Vagina (tissue), 2 donors: ENCODE results near the gene CADPS.

Experiments
- POLR2A ChIP-seq, 2 donors: fragments of 450-650 bp; IDR thresholded peaks; one replicate each; pipeline ENCODE4 v1.6.1; 2017; ENCODE audit warnings: antibody characterized with exemption in 2 of 2, mild to moderate bottlenecking in 2 of 2, moderate library complexity in 2 of 2
- POLR2AphosphoS5 ChIP-seq, 2 donors: sonication (generic); formaldehyde crosslinking; IDR thresholded peaks; one replicate each; pipeline ENCODE4 v1.9.0; 2017; ENCODE audit warnings: antibody characterized with exemption in 2 of 2, mild to moderate bottlenecking in 2 of 2, low read depth in 1 of 2; ENCODE audit not compliant: insufficient read depth in 1 of 2
- TF ChIP-seq, protein P1 (sequence below), 3 experiments: fragments of 450-650 bp in 2 of 3; fragments of 200-600 bp in 1 of 3; sonication (generic) in 1 of 3; IDR thresholded peaks; one replicate each; pipeline ENCODE4 v1.5.1; 2017 to 2019; ENCODE audit warnings: antibody characterized with exemption in 3 of 3, mild to moderate bottlenecking in 2 of 3, moderate library complexity in 2 of 3

DNA sequence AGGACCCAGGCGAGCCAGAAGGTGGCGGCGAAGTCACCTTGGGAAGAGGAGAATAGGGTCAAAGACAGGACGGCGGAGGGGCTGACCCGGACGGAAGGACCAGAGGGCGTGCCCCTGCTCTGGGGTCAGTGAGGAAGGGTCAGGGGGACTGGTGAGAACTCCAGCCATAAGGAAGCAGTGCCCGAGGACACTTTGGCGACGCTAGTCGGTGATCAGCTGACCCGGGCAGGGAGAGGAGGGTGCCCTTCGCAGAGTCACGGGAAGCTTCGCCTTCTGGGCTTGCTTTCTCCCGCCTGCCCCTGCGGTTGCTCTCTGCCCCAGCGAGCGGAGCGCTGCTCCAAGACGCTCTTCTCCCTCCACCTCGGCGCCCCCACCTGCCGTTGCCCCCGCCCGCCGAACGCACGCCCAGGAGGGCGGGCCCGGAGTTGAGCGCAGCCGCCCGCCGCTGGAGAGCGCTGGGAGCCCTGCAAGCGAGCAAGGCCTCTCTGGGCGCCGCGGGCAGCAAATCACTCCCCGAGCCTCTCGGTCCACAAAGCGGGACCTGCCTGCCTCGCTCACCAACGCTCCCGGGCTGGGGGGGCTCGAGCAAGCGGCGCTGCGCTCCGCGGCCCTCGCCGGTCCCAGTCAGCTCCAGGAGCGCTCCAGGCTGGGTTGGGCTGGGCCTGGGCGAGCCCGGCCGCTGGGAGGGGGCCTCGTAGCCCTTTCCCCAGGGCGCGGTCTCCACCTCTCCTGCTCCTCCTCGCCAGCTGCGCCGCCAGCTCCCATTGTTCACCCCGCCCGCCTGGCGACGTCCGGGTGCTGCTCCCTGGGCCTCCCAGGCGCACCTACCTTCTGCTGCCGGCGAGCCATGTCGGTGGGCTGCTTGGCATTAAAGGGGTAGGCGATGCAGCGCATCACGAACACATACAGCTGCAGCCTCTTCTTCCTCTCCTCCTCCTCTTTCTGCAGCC is 1.2 kb downstream of the CADPS start:
- TF ChIP-seq, protein P1, sequence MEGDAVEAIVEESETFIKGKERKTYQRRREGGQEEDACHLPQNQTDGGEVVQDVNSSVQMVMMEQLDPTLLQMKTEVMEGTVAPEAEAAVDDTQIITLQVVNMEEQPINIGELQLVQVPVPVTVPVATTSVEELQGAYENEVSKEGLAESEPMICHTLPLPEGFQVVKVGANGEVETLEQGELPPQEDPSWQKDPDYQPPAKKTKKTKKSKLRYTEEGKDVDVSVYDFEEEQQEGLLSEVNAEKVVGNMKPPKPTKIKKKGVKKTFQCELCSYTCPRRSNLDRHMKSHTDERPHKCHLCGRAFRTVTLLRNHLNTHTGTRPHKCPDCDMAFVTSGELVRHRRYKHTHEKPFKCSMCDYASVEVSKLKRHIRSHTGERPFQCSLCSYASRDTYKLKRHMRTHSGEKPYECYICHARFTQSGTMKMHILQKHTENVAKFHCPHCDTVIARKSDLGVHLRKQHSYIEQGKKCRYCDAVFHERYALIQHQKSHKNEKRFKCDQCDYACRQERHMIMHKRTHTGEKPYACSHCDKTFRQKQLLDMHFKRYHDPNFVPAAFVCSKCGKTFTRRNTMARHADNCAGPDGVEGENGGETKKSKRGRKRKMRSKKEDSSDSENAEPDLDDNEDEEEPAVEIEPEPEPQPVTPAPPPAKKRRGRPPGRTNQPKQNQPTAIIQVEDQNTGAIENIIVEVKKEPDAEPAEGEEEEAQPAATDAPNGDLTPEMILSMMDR (IDR thresholded peaks at IDR 0.05): no peak
- TF ChIP-seq POLR2A (IDR thresholded peaks at IDR 0.05) (no peak), POLR2AphosphoS5 (IDR thresholded peaks at IDR 0.05; ENCODE audit: insufficient read depth in 1 of 2, low read depth in 1 of 2) (no peak)
